GM12878 (cell line): ENCODE data around the gene EEF2K.

Experiments used
- BCL11A ChIP-seq: IDR thresholded peaks from 2 replicates; pipeline ENCODE4 v1.6.1; 2011; ENCODE audit warnings: low read depth, low read length
- BRCA1 ChIP-seq: IDR thresholded peaks from 2 replicates; pipeline ENCODE4 v1.6.1; 2011; ENCODE audit warnings: low read depth, low read length, improper control_type of control experiment
- CTCF ChIP-seq, 3 experiments: IDR thresholded peaks in 2 of 3; conservative IDR thresholded peaks in 1 of 3; 2 replicates each; pipeline ENCODE4 v1.5.1; 2011; ENCODE audit warnings: low read depth in 3 of 3, low read length in 3 of 3, mild to moderate bottlenecking in 3 of 3, control low read depth in 2 of 3, moderate library complexity in 2 of 3, inconsistent platforms in 1 of 3, mixed read lengths in 1 of 3; ENCODE audit not compliant: control insufficient read depth in 2 of 3, insufficient read depth in 1 of 3; ENCODE audit errors: extremely low read depth in 1 of 3
- ESRRA ChIP-seq: IDR thresholded peaks from 2 replicates; pipeline ENCODE4 v1.6.1; 2012; ENCODE audit warnings: mild to moderate bottlenecking, low read length, improper control_type of control experiment
- EZH2 ChIP-seq: IDR thresholded peaks from 2 replicates; pipeline ENCODE4 v1.6.1; 2012; ENCODE audit warnings: low read depth, mild to moderate bottlenecking, control low read depth, inconsistent platforms, low read length, borderline replicate concordance; ENCODE audit not compliant: control insufficient read depth
- MXI1 ChIP-seq: fragments of 150-350 bp; IDR thresholded peaks from 2 replicates; pipeline ENCODE4 v1.6.1; 2011; ENCODE audit warnings: low read depth, mild to moderate bottlenecking, inconsistent platforms, low read length, improper control_type of control experiment
- NRF1 ChIP-seq: conservative IDR thresholded peaks from 2 replicates; pipeline ENCODE4 v1.6.1; 2011; ENCODE audit warnings: mild to moderate bottlenecking, low read depth, low read length, improper control_type of control experiment
- SIN3A ChIP-seq: IDR thresholded peaks from 2 replicates; pipeline ENCODE4 v1.6.1; 2012; ENCODE audit warnings: low read depth, low read length, improper control_type of control experiment
- ZNF274 ChIP-seq: IDR thresholded peaks from one replicate; pipeline ENCODE4 v1.8.0; 2011; ENCODE audit not compliant: insufficient read length, insufficient read depth

- TF ChIP-seq BCL11A: no peak
- TF ChIP-seq NRF1: no peak
- no peak for TF ChIP-seq EZH2
- TF ChIP-seq CTCF (IDR thresholded peaks at IDR 0.05 in 2 of 3, conservative IDR thresholded peaks at IDR 0.05 in 1 of 3; ENCODE audit: control insufficient read depth in 2 of 3, extremely low read depth in 1 of 3, insufficient read depth in 1 of 3, low read depth in 3 of 3, low read length in 3 of 3): no peak
- TF ChIP-seq SIN3A: no peak
- no peak for TF ChIP-seq BRCA1
- TF ChIP-seq ESRRA: no peak
- TF ChIP-seq MXI1: no peak
- TF ChIP-seq ZNF274: no peak
Observed at GRCh38 chr16:22255335-22255734, 49.3 kb downstream of the EEF2K start.
